ENCODE results near the gene HNRNPUL2.
"Not testable (repeated sequence)": the region's sequence is repeated elsewhere in the genome, so short reads cannot be mapped to it uniquely, and the experiment has no call there.

Gene HNRNPUL2

GRCh38 chr11:62712276-62712812 lies 14.9 kb downstream of the HNRNPUL2 start:
- peaks cover 25% of the 10 kb centered on the region for H3K4me1 ChIP-seq (ENCODE audit: control insufficient read depth, insufficient read depth, low read length, unreplicated experiment)
- H3K79me2 ChIP-seq (ENCODE audit: control insufficient read depth, insufficient read depth, low read length, unreplicated experiment), result peaks cover 23% of the 10 kb centered on the region
- H3K36me3 ChIP-seq (ENCODE audit: insufficient read depth, low read length), result peaks cover 48% of the 10 kb centered on the region
- 0 out of 2 replicates have a peak overlapping the region, but pooled peaks have one; percentile 32 for H3K27ac ChIP-seq (ENCODE audit: low read depth, low read length)
- no peak overlapping the region for H2AFZ ChIP-seq (ENCODE audit: low read length, unreplicated experiment)
- H3K27me3 ChIP-seq (ENCODE audit: insufficient read depth, low read length), result no peaks in the 10 kb centered on the region
- H3K4me3 ChIP-seq (ENCODE audit: low read depth, low read length), result no peak overlapping the region

- Histone ChIP-seq H3K4me1 (ENCODE audit: control insufficient read depth, insufficient read depth, low read length, unreplicated experiment) (peaks cover 36% of the 10 kb centered on the region), H3K79me2 (ENCODE audit: control insufficient read depth, insufficient read depth, low read length, unreplicated experiment) (peaks cover 4% of the 10 kb centered on the region), H3K27ac (ENCODE audit: low read depth, low read length) (peak overlapping the region; percentile 88), H3K4me3 (ENCODE audit: low read depth, low read length) (peak overlapping the region; percentile 79), H3K27me3 (ENCODE audit: insufficient read depth, low read length) (no peaks in the 10 kb centered on the region), H2AFZ (ENCODE audit: low read length, unreplicated experiment) (peak overlapping the region; percentile 92), H3K36me3 (ENCODE audit: insufficient read depth, low read length) (peaks cover 33% of the 10 kb centered on the region)
Observed at GRCh38 chr11:62710001-62710345, 17.3 kb downstream of the HNRNPUL2 start.

GRCh38 chr11:62709247-62710000 lies 17.8 kb downstream of the HNRNPUL2 start:
- Histone ChIP-seq H3K79me2 (ENCODE audit: control insufficient read depth, insufficient read depth, low read length, unreplicated experiment) (peaks cover 3% of the 10 kb centered on the region), H3K4me1 (ENCODE audit: control insufficient read depth, insufficient read depth, low read length, unreplicated experiment) (peaks cover 36% of the 10 kb centered on the region), H3K36me3 (ENCODE audit: insufficient read depth, low read length) (peaks cover 30% of the 10 kb centered on the region), H2AFZ (ENCODE audit: low read length, unreplicated experiment) (peak overlapping the region; percentile 92), H3K27me3 (ENCODE audit: insufficient read depth, low read length) (no peaks in the 10 kb centered on the region), H3K4me3 (ENCODE audit: low read depth, low read length) (peak overlapping the region; percentile 79), H3K27ac (ENCODE audit: low read depth, low read length) (peak overlapping the region; percentile 88)

- Histone ChIP-seq H3K27ac (ENCODE audit: low read depth, low read length) (peak overlapping the region; percentile 88), H3K4me1 (ENCODE audit: control insufficient read depth, insufficient read depth, low read length, unreplicated experiment) (peaks cover 36% of the 10 kb centered on the region), H3K27me3 (ENCODE audit: insufficient read depth, low read length) (no peaks in the 10 kb centered on the region), H3K4me3 (ENCODE audit: low read depth, low read length) (peak overlapping the region; percentile 79), H2AFZ (ENCODE audit: low read length, unreplicated experiment) (peak overlapping the region; percentile 66), H3K79me2 (ENCODE audit: control insufficient read depth, insufficient read depth, low read length, unreplicated experiment) (no peaks in the 10 kb centered on the region), H3K36me3 (ENCODE audit: insufficient read depth, low read length) (peaks cover 26% of the 10 kb centered on the region)
Observed at GRCh38 chr11:62708793-62709192, 18.5 kb downstream of the HNRNPUL2 start.

GRCh38 chr11:62708392-62708791 lies 18.9 kb downstream of the HNRNPUL2 start:
- no peaks in the 10 kb centered on the region for H3K79me2 ChIP-seq (ENCODE audit: control insufficient read depth, insufficient read depth, low read length, unreplicated experiment)
- no peak overlapping the region for H2AFZ ChIP-seq (ENCODE audit: low read length, unreplicated experiment)
- H3K4me1 ChIP-seq (ENCODE audit: control insufficient read depth, insufficient read depth, low read length, unreplicated experiment), result peaks cover 34% of the 10 kb centered on the region
- H3K27me3 ChIP-seq (ENCODE audit: insufficient read depth, low read length), result no peaks in the 10 kb centered on the region
- 0 out of 2 replicates have a peak overlapping the region, but pooled peaks have one; percentile 88 for H3K27ac ChIP-seq (ENCODE audit: low read depth, low read length)
- H3K4me3 ChIP-seq (ENCODE audit: low read depth, low read length), result peak overlapping the region; percentile 79
- H3K36me3 ChIP-seq (ENCODE audit: insufficient read depth, low read length), result peaks cover 22% of the 10 kb centered on the region

GRCh38 chr11:62707277-62707861 lies 19.9 kb downstream of the HNRNPUL2 start, which contains the start of the genes BSCL2 and GNG3:
TSS of gene BSCL2 (minus strand) at chr11:62707424. CDS start at chr11:62707195, 229 bp downstream.
TSS of gene GNG3 (plus strand) at chr11:62707676. CDS start at chr11:62708296, 620 bp downstream.
- no peak within 1 kb of the TSS for H3K27ac ChIP-seq (ENCODE audit: low read depth, low read length)
- peaks cover 18% of the 10 kb centered on the region for H3K36me3 ChIP-seq (ENCODE audit: insufficient read depth, low read length)
- no peak within 1 kb of the TSS for H2AFZ ChIP-seq (ENCODE audit: low read length, unreplicated experiment)
- no peaks in the 10 kb centered on the region for H3K79me2 ChIP-seq (ENCODE audit: control insufficient read depth, insufficient read depth, low read length, unreplicated experiment)
- H3K4me1 ChIP-seq (ENCODE audit: control insufficient read depth, insufficient read depth, low read length, unreplicated experiment), result peaks cover 27% of the 10 kb centered on the region
- peak within 1 kb of the TSS; percentile 75 for H3K4me3 ChIP-seq (ENCODE audit: low read depth, low read length)
- H3K27me3 ChIP-seq (ENCODE audit: insufficient read depth, low read length), result no peaks in the 10 kb centered on the region

- Histone ChIP-seq H3K27me3 (ENCODE audit: insufficient read depth, low read length) (no peaks in the 10 kb centered on the region), H3K79me2 (ENCODE audit: control insufficient read depth, insufficient read depth, low read length, unreplicated experiment) (no peaks in the 10 kb centered on the region), H3K36me3 (ENCODE audit: insufficient read depth, low read length) (peaks cover 14% of the 10 kb centered on the region; the same call in 1 of the 2 replicates), H3K4me3 (ENCODE audit: low read depth, low read length) (peak overlapping the region; percentile 75; the same call in 1 of the 2 replicates), H3K27ac (ENCODE audit: low read depth, low read length) (no peak overlapping the region), H3K4me1 (ENCODE audit: control insufficient read depth, insufficient read depth, low read length, unreplicated experiment) (peaks cover 27% of the 10 kb centered on the region), H2AFZ (ENCODE audit: low read length, unreplicated experiment) (no peak overlapping the region)
Observed at GRCh38 chr11:62706850-62707247, 20.4 kb downstream of the HNRNPUL2 start.

- Histone ChIP-seq H3K4me1 (ENCODE audit: control insufficient read depth, insufficient read depth, low read length, unreplicated experiment) (peaks cover 27% of the 10 kb centered on the region), H3K4me3 (ENCODE audit: low read depth, low read length) (peak overlapping the region; percentile 75), H3K27me3 (ENCODE audit: insufficient read depth, low read length) (no peaks in the 10 kb centered on the region), H3K36me3 (ENCODE audit: insufficient read depth, low read length) (peaks cover 16% of the 10 kb centered on the region), H2AFZ (ENCODE audit: low read length, unreplicated experiment) (peak overlapping the region; percentile 30), H3K27ac (ENCODE audit: low read depth, low read length) (peak overlapping the region; percentile 66), H3K79me2 (ENCODE audit: control insufficient read depth, insufficient read depth, low read length, unreplicated experiment) (no peaks in the 10 kb centered on the region)
Observed at GRCh38 chr11:62705880-62706849, 21.1 kb downstream of the HNRNPUL2 start.

GRCh38 chr11:62705413-62705812 lies 21.8 kb downstream of the HNRNPUL2 start:
- no peaks in the 10 kb centered on the region for H3K79me2 ChIP-seq (ENCODE audit: control insufficient read depth, insufficient read depth, low read length, unreplicated experiment)
- H3K27ac ChIP-seq (ENCODE audit: low read depth, low read length), result peak overlapping the region; percentile 66
- H3K36me3 ChIP-seq (ENCODE audit: insufficient read depth, low read length), result peaks cover 15% of the 10 kb centered on the region
- H3K4me1 ChIP-seq (ENCODE audit: control insufficient read depth, insufficient read depth, low read length, unreplicated experiment), result peaks cover 26% of the 10 kb centered on the region
- H2AFZ ChIP-seq (ENCODE audit: low read length, unreplicated experiment), result peak overlapping the region; percentile 30
- H3K27me3 ChIP-seq (ENCODE audit: insufficient read depth, low read length), result no peaks in the 10 kb centered on the region
- H3K4me3 ChIP-seq (ENCODE audit: low read depth, low read length), result peak overlapping the region; percentile 75

GRCh38 chr11:62703921-62704320 lies 23.3 kb downstream of the HNRNPUL2 start:
- H3K4me3 ChIP-seq (ENCODE audit: low read depth, low read length); H3K27ac ChIP-seq (ENCODE audit: low read depth, low read length); H2AFZ ChIP-seq (ENCODE audit: low read length, unreplicated experiment); H3K79me2 ChIP-seq (ENCODE audit: control insufficient read depth, insufficient read depth, low read length, unreplicated experiment); H3K27me3 ChIP-seq (ENCODE audit: insufficient read depth, low read length): not testable (repeated sequence)
- Histone ChIP-seq H3K4me1 (ENCODE audit: control insufficient read depth, insufficient read depth, low read length, unreplicated experiment) (peaks cover 17% of the 10 kb centered on the region), H3K36me3 (ENCODE audit: insufficient read depth, low read length) (peaks cover 12% of the 10 kb centered on the region)
